ENCODE data around the gene EHMT1.
A peak's percentile ranks its signal among the peaks of the same experiment; 100 is the strongest.
"Not testable (repeated sequence)": the region's sequence is repeated elsewhere in the genome, so short reads cannot be mapped to it uniquely, and the experiment has no call there.

EHMT1 gene

DNA sequence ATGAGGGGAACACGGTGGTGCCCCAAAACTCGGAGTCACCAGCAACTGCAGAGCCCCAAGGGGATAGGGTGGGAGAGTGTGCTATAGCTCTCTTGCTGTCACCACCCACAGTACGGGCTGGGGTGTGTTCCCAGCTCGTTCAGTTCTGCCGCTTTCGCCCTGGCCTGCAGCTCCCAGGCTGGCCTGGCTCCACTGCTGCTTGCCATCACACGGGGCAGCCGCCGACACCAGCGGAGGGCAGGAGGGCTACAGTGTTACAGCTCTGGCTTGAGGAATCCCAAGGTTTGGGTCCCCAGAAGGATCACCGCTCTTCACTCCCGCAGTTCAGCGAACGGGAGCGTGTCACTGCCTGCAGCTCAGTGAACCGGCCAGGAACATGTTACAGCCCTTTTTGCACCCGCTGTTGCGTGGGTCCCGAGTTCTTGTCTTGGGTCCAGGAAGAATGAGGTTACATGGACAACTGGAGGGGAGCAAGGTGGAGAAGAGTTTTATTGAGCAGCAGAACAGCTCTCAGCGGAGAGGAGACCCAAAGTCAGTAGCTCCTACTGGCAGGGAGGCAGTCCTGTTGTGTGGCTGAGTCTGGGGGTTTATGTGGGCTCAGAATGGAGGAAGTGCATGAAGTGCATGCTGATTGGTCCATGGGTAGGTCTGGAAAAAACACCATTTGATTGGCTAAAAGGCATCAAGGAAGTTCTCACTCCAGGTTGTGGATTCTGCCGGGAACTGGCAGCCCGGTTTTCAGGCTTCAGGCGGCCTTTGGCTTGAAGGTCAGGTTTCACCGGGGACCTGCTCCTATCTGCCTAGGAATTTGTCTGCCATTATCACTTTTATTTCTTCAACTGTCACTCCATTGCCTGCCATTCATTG is 113.4 kb downstream of the EHMT1 start:
- Mint-ChIP-seq H3K4me3 (no peak overlapping the region), H3K27ac (peak overlapping the region in 1 of 3 experiments; percentile 46)

DNA sequence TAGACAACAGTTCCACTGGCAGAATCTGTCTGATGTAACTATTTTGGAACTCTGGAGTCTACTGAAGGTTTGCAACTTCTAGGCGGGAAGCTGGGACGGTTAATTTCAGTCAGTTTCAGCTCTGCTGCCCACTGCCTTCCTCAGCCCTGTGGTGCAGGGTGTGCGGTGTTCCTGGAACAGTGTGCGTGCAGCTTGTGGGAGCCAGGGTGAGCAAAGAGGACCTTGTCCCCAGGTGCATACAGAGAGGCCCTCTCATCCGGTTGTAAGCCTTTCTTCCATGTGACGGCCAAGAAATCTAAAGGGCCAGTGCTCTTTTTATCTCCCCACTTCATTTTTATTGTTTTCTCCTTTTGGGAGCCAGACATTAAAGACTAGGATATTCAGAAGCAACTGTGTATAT is 114.6 kb downstream of the EHMT1 start:
- peaks cover 5% of the 10 kb centered on the region for H3K4me1 Mint-ChIP-seq
- peaks cover 44% of the 10 kb centered on the region for H3K9me3 Mint-ChIP-seq
- H3K27me3 Mint-ChIP-seq (ENCODE audit: low read depth) = no peaks in the 10 kb centered on the region
- no peak overlapping the region for H3K27ac Mint-ChIP-seq
- no peak overlapping the region for H3K4me3 Mint-ChIP-seq
- H3K36me3 Mint-ChIP-seq (ENCODE audit: low read depth) = peaks cover 91% of the 10 kb centered on the region
- TF ChIP-seq, protein P1, sequence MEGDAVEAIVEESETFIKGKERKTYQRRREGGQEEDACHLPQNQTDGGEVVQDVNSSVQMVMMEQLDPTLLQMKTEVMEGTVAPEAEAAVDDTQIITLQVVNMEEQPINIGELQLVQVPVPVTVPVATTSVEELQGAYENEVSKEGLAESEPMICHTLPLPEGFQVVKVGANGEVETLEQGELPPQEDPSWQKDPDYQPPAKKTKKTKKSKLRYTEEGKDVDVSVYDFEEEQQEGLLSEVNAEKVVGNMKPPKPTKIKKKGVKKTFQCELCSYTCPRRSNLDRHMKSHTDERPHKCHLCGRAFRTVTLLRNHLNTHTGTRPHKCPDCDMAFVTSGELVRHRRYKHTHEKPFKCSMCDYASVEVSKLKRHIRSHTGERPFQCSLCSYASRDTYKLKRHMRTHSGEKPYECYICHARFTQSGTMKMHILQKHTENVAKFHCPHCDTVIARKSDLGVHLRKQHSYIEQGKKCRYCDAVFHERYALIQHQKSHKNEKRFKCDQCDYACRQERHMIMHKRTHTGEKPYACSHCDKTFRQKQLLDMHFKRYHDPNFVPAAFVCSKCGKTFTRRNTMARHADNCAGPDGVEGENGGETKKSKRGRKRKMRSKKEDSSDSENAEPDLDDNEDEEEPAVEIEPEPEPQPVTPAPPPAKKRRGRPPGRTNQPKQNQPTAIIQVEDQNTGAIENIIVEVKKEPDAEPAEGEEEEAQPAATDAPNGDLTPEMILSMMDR (IDR thresholded peaks at IDR 0.05; ENCODE audit: unreplicated experiment in 3 of 3) = no peak

More for the DNA sequence above, 113.4 kb downstream of the EHMT1 start:
- Mint-ChIP-seq H3K4me1 (no peaks in the 10 kb centered on the region), H3K36me3 (ENCODE audit: low read depth) (peaks cover 91% of the 10 kb centered on the region), H3K27me3 (ENCODE audit: low read depth) (no peaks in the 10 kb centered on the region), H3K9me3 (peaks cover 44% of the 10 kb centered on the region)
- TF ChIP-seq, protein P1 (IDR thresholded peaks at IDR 0.05; ENCODE audit: unreplicated experiment in 3 of 3) = no peak

DNA sequence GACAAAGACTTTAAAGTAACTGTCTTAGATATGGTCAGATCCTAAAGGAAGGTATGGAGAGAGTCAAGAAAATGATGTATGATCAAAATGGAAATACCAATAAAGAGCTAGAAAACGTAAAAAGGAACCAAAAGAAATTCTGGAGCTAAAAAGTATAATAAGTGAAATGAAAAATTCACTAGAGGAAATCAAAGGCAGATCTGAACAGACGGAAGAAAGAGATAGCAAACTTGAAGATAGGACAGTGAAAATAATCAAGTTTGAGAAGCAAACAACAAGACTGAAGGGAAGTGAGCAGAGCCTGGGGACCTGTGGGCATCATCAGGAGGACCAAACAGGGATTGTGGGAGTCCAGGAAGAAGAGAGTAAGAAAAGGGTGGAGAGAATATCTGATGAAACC is 115.4 kb downstream of the EHMT1 start:
- H3K4me1 Mint-ChIP-seq = peaks cover 11% of the 10 kb centered on the region
- TF ChIP-seq, protein P1 (IDR thresholded peaks at IDR 0.05; ENCODE audit: unreplicated experiment in 3 of 3) = no peak
- H3K4me3 Mint-ChIP-seq = no peak overlapping the region
- H3K9me3 Mint-ChIP-seq = peaks cover 44% of the 10 kb centered on the region
- H3K27me3 Mint-ChIP-seq (ENCODE audit: low read depth) = no peaks in the 10 kb centered on the region
- H3K27ac Mint-ChIP-seq = no peak overlapping the region
- peaks cover 89% of the 10 kb centered on the region for H3K36me3 Mint-ChIP-seq (ENCODE audit: low read depth)

DNA sequence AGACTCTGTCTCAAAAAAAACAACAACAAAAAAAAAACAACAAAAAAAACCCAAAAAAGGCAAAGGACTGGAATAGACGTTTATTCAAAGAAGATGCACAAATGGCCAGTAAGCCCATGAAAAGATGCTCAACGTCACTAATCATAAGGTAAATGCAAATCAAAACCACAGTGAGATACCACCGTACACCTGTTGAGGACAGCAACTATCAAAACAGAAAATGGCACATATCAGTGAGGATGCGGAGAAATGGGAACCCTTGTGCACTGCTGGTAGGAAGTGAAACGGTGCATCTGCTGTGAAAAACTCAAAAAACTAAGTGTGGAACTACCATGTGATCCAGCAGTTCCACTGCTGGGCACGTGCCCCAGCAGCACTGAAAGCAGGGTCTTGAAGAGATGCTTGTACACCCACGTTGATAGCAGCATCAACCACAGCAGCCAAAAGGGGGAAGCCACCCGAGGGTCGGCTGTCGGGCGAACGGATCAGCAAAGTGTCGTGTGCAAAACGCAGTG is 119.4 kb downstream of the EHMT1 start:
- H3K9me3 Mint-ChIP-seq = peaks cover 23% of the 10 kb centered on the region
- not testable (repeated sequence) for H3K27me3 Mint-ChIP-seq (ENCODE audit: low read depth); H3K4me3 Mint-ChIP-seq
- H3K36me3 Mint-ChIP-seq (ENCODE audit: low read depth) = peaks cover 72% of the 10 kb centered on the region
- H3K4me1 Mint-ChIP-seq = peaks cover 42% of the 10 kb centered on the region
- peak overlapping the region in 1 of 3 experiments; percentile 24 for H3K27ac Mint-ChIP-seq

DNA sequence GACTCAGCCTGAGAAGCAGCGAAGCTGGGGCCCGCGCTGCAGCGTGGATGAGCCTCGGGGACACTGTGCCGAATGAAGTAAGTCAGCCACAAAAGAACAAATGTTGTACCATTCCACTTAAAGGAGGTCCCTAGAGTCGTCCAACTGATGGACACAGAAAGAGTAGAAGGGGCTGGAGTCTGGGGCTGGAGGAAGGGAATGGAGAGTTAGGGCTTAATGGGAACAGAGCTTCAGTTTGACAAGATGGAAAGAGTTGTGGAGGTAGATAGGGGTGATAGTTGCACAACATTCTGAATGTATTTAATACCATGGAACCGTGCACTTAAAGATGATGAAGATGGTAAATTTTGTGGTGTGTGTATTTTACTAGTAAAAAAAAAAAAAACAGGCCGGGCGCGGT is 119.9 kb downstream of the EHMT1 start:
- H3K27me3 Mint-ChIP-seq (ENCODE audit: low read depth) = no peaks in the 10 kb centered on the region
- peaks cover 72% of the 10 kb centered on the region for H3K36me3 Mint-ChIP-seq (ENCODE audit: low read depth)
- peaks cover 19% of the 10 kb centered on the region for H3K9me3 Mint-ChIP-seq
- H3K4me3 Mint-ChIP-seq = no peak overlapping the region
- peak overlapping the region in 1 of 3 experiments; percentile 5 for H3K27ac Mint-ChIP-seq
- H3K4me1 Mint-ChIP-seq = peaks cover 43% of the 10 kb centered on the region
- TF ChIP-seq, protein P1 (IDR thresholded peaks at IDR 0.05; ENCODE audit: unreplicated experiment in 3 of 3) = no peak

DNA sequence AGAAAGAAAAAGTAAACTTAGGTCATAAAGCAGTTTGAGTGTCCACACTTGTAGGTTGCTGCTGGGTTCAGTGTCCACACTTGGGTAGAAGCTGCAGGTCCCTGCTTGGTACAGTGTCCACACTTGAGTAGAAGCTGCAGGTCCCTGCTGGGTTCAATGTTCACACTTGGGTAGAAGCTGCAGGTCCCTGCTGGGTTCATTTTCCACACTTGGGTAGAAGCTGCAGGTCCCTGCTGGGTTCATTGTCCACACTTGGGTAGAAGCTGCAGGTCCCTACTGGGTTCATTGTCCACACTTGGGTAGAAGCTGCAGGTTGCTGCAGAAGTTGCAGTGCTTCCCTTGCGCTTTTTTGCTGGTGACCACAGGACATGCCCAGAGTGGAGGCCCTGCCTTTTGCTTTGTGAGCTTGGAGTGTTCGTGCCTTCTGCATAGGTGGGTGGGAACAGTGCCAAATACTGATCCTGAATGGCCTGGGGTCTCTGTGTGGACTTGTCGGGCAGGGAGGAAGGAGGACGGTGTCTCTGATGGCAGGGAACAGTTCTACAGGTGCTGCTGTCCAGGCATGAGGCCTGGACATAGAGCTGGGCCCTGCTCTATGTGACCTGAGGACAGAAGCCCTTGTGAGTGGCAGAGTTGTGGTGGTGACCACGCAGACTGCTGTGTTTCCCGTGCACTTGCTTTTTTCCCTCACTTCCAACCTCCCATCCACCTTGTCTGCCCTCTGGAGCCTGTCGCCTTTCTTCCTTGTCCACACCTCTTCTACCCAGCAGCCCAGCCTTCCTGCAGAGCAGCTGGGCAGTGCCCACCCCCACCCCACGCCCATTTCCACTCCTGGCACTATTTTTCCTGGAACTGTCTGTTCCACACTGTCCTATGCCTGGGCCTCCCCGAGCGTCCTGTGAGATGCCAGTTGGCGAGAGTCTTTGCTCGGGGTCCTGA is 120.8 kb downstream of the EHMT1 start:
- Mint-ChIP-seq H3K27ac (peak overlapping the region; percentile 68 to 85 (median 79)), H3K27me3 (ENCODE audit: low read depth) (no peaks in the 10 kb centered on the region), H3K36me3 (ENCODE audit: low read depth) (peaks cover 71% of the 10 kb centered on the region), H3K4me3 (no peak overlapping the region), H3K9me3 (peaks cover 9% of the 10 kb centered on the region), H3K4me1 (peaks cover 43% of the 10 kb centered on the region)
- TF ChIP-seq, protein P1 (IDR thresholded peaks at IDR 0.05; ENCODE audit: unreplicated experiment in 3 of 3) = no peak
